ENCODE results near the gene ACAP1. TPM values are rescaled to one million over a fixed set of nuclear protein-coding genes. Genes with fewer than 3 reads are reported as not detected.

The ACAP1 gene
- total RNA-seq, 1 donor from 2014 or later: 12.0 TPM

DNA sequence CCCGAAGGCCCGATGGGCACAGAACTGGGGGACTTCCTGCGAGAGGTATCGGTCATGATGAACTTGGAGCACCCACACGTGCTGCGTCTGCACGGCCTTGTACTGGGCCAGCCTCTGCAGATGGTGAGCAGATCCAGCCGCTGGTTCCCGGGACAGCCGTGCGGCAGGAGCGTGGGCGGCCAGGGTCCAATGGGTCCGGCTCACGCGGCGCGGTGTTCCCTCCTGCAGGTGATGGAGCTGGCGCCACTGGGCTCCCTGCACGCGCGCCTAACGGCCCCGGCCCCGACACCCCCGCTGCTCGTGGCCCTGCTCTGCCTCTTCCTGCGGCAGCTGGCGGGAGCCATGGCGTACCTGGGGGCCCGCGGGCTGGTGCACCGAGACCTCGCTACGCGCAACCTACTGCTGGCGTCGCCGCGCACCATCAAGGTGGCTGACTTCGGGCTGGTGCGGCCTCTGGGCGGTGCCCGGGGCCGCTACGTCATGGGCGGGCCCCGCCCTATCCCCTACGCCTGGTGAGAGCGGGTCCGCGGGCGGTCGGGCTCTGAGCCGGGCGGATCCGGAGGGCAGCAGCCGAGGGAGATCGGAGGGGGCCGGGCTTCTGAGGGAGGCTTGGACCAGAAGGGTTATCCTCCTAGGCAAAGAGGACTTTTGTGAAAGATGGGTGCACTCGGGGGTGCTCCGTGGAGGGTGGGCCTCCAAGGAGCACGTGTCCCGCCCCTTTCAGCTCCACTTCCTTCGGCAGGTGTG, 47.6 kb downstream of the ACAP1 start:
- Histone ChIP-seq H3K36me3 (peaks cover 4 to 10% of the 10 kb centered on the region in 2 donors), H3K9me3 (no peaks in the 10 kb centered on the region), H3K4me1 (peaks cover 4 to 20% of the 10 kb centered on the region in 2 donors), H3K27ac (peak overlapping the region; percentile 29 to 54), H3K4me3 (peak overlapping the region; percentile 45 to 65), H3K27me3 (no peaks in the 10 kb centered on the region)
- intact Hi-C loops (cut with DNase I): no loop called here
- TF ChIP-seq, protein P1, sequence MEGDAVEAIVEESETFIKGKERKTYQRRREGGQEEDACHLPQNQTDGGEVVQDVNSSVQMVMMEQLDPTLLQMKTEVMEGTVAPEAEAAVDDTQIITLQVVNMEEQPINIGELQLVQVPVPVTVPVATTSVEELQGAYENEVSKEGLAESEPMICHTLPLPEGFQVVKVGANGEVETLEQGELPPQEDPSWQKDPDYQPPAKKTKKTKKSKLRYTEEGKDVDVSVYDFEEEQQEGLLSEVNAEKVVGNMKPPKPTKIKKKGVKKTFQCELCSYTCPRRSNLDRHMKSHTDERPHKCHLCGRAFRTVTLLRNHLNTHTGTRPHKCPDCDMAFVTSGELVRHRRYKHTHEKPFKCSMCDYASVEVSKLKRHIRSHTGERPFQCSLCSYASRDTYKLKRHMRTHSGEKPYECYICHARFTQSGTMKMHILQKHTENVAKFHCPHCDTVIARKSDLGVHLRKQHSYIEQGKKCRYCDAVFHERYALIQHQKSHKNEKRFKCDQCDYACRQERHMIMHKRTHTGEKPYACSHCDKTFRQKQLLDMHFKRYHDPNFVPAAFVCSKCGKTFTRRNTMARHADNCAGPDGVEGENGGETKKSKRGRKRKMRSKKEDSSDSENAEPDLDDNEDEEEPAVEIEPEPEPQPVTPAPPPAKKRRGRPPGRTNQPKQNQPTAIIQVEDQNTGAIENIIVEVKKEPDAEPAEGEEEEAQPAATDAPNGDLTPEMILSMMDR (IDR thresholded peaks at IDR 0.05): no peak
- no peak for DNase-seq (ENCODE audit: low spot score in 2 of 2)

DNA sequence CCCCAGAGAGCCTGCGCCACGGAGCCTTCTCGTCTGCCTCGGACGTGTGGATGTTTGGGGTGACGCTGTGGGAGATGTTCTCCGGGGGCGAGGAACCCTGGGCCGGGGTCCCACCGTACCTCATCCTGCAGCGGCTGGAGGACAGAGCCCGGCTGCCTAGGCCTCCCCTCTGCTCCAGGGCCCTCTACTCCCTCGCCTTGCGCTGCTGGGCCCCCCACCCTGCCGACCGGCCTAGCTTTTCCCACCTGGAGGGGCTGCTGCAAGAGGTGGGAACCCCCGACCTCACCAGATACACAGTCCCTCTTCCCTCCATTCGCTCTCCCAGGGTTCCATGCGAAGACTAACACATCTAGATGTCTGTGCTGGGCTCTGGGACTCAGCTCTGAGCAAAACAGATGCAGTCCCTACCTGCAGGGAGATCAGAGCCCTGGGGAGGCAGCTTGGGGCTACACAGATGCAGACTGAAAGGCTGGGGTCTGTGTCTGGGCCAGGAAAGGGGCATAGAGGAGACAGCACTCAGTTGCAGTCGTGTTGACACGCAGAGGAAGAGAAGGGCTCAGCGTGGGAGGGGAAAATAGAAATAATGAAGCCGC, 48.3 kb downstream of the ACAP1 start:
- intact Hi-C loops (cut with DNase I): no loop called here
- Histone ChIP-seq H3K4me3 (peak overlapping the region in 1 of 2 donors; percentile 65), H3K27me3 (no peaks in the 10 kb centered on the region), H3K27ac (peak overlapping the region; percentile 29 to 54), H3K4me1 (peaks cover 4 to 20% of the 10 kb centered on the region in 2 donors), H3K36me3 (peaks cover 9 to 17% of the 10 kb centered on the region in 2 donors), H3K9me3 (no peaks in the 10 kb centered on the region)
- TF ChIP-seq, protein P1 (IDR thresholded peaks at IDR 0.05): no peak
- DNase-seq (ENCODE audit: low spot score in 2 of 2): no peak

DNA sequence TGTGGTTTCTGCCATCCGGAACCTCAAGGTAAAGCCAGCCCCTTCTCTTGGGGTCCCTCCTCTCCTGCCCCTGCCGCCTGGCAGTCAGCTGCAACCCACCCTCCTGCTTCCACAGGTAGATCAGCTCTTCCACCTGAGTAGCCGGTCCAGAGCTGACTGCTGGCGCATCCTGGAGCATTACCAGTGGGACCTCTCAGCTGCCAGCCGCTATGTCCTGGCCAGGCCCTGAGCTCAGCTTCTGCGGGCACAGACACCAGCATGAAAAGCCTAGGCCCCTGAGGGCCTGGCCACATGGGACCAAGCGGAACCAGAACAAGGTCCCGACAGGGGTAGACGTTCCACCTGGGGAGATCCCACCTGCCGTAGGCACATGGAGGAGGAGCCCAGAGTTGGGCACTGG, 52.5 kb downstream of the ACAP1 start:
- H3K4me1 ChIP-seq: peaks cover 5 to 12% of the 10 kb centered on the region in 2 donors
- no peak overlapping the region for H3K27ac ChIP-seq
- H3K36me3 ChIP-seq: peaks cover 17 to 41% of the 10 kb centered on the region in 2 donors
- H3K4me3 ChIP-seq: no peak overlapping the region
- no peaks in the 10 kb centered on the region for H3K27me3 ChIP-seq
- TF ChIP-seq, protein P1 (IDR thresholded peaks at IDR 0.05): no peak
- intact Hi-C loops (cut with DNase I): no loop called here
- H3K9me3 ChIP-seq: no peaks in the 10 kb centered on the region
- no peak for DNase-seq (ENCODE audit: low spot score in 2 of 2)

DNA sequence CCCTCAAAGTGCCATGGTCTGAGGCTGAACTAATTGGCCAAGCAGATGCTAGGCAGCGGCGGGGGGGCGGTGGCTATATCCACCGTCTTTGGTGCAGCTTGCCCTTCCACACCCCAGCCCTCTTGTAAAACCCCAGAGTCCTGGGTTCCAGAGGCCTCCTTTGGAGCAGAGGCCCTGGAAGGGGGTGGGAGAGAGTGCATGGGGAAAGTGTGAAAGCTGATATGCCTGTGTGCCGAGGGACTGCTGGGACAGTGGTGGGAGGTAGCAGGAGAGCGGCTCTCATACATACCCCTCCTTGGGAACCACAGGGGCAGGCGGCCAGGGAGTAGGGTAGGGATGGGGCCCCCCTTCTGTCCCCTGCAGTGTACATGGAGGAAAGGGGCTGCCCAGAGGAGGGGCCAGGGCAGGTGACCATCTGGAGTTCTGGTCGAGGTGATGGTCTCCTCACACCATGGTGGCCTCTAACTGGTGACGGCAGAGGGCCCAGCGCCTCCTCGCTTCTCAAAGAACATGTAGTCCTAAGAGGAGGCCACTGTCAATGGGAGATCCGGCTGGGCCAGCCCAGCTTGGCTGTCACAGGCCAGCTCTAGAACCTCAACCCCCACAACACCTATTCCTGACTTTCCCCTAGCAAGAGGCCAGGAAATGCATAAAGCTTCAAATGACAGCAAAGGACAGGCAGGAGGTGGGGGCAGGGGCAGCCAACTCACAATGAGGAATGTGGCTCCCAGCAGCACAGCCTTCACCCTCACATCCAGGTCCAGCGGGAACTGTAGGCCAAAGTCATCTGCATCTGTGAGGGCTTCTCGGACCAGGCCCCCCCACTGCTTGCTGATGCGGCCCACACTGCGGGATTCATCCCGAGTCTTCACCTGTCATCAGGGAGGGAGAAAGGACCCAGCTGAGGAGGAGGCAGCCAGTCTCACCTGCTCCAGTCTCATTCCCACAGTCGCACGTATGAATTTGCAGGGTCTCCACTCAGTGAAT, 53.9 kb downstream of the ACAP1 start:
- peaks cover 5 to 12% of the 10 kb centered on the region in 2 donors for H3K4me1 ChIP-seq
- H3K4me3 ChIP-seq: no peak overlapping the region
- H3K36me3 ChIP-seq: peaks cover 17 to 41% of the 10 kb centered on the region in 2 donors
- H3K27me3 ChIP-seq: no peaks in the 10 kb centered on the region
- H3K27ac ChIP-seq: no peak overlapping the region
- intact Hi-C loops (cut with DNase I): no loop called here
- TF ChIP-seq, protein P1 (IDR thresholded peaks at IDR 0.05): no peak
- no peak for DNase-seq (ENCODE audit: low spot score in 2 of 2)
- H3K9me3 ChIP-seq: no peaks in the 10 kb centered on the region

DNA sequence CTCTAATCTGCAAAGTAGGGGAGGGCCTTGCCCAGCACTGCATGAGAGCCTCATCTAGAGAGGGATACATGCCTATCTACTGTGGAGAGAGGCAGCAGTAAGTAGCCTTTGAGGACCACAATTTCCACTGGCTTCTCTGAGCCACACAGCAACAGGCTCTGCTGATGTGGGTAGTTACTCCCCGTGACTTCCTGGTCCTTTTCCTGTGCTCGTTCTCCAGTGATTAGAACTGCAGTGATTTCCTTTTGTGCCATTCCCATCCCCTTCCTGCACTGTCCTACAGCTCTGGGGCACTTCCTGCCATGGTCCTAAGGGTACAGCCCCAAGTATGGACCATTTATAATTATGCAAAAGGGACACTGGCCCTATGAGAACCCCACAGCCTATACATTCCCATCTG, 55.0 kb downstream of the ACAP1 start:
- Histone ChIP-seq H3K9me3 (no peaks in the 10 kb centered on the region), H3K4me1 (peaks cover 5 to 14% of the 10 kb centered on the region in 2 donors), H3K36me3 (peaks cover 17 to 41% of the 10 kb centered on the region in 2 donors), H3K27ac (no peak overlapping the region), H3K4me3 (no peak overlapping the region), H3K27me3 (no peaks in the 10 kb centered on the region)
- TF ChIP-seq, protein P1 (IDR thresholded peaks at IDR 0.05): no peak
- intact Hi-C loops (cut with DNase I): no loop called here
- no peak for DNase-seq (ENCODE audit: low spot score in 2 of 2)
